NB4 (cell line): ENCODE results near the gene LYST.

ENCODE experiments used
- POLR2A ChIP-seq: IDR thresholded peaks from 2 replicates; pipeline ENCODE4 v1.6.1; 2011; ENCODE audit warnings: mild to moderate bottlenecking; ENCODE audit not compliant: insufficient read length; ENCODE audit errors: extremely low read depth
- TF ChIP-seq, protein P1 (sequence below): IDR thresholded peaks from one replicate; pipeline ENCODE4 v1.5.1; 2012; ENCODE audit warnings: low read depth, low read length

DNA sequence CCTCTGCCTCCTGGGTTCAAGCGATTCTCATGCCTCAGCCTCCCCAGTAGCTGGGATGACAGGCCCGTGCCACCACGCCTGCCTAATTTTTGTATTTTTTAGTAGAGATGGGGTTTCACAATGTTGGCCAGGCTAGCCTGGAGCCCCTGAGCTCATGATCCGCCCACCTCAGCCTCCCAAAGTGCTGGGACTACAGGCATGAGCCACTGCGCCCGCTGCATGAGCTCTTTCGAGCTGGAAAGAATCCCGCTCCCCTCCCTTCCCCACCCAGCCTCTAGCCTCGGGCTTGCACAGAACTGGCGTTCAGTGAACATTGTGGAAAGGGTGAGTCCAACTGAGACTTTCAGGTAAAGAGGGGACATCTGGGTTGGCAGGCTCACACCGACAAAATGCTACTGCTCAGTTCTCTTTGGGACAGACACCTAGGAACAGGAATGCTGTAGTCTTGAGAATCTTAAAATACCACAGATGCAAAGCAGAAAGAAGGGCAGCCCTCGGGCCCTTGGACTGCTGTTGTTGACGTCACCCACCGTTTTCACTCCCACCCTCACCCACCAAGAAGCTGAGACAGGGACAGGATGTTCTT lies 207.4 kb downstream of the LYST start:
- TF ChIP-seq, protein P1, sequence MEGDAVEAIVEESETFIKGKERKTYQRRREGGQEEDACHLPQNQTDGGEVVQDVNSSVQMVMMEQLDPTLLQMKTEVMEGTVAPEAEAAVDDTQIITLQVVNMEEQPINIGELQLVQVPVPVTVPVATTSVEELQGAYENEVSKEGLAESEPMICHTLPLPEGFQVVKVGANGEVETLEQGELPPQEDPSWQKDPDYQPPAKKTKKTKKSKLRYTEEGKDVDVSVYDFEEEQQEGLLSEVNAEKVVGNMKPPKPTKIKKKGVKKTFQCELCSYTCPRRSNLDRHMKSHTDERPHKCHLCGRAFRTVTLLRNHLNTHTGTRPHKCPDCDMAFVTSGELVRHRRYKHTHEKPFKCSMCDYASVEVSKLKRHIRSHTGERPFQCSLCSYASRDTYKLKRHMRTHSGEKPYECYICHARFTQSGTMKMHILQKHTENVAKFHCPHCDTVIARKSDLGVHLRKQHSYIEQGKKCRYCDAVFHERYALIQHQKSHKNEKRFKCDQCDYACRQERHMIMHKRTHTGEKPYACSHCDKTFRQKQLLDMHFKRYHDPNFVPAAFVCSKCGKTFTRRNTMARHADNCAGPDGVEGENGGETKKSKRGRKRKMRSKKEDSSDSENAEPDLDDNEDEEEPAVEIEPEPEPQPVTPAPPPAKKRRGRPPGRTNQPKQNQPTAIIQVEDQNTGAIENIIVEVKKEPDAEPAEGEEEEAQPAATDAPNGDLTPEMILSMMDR = no peak
- no peak for TF ChIP-seq POLR2A
